HEK293 (cell line): Measurements from ENCODE around the gene ARHGAP26.

ENCODE experiments used
- CTCF ChIA-PET: fragments of 350-600 bp; formaldehyde crosslinking; extraction: SDS; loops from one replicate; lab custom pipeline; 2021; ENCODE audit warnings: antibody characterized with exemption; lab: Yijun Ruan, JAX
- POLR2A ChIA-PET: fragments of 300-600 bp; formaldehyde crosslinking; extraction: SDS; loops from one replicate; lab custom pipeline; 2020; ENCODE audit warnings: antibody characterized with exemption, inconsistent platforms; lab: Yijun Ruan, JAX
- H3K27ac ChIP-seq: fragments of 200-500 bp; sonication (Bioruptor generic); 2 replicates; pipeline ENCODE4 v1.5.1; 2014; ENCODE audit warnings: low read depth, low read length, control low read depth, inconsistent platforms; ENCODE audit errors: extremely low read depth
- H3K36me3 ChIP-seq, 2 experiments: fragments of 200-500 bp in 1 of 2; sonication (Bioruptor generic) in 1 of 2; 1 replicate in 1 of 2; 2 replicates in 1 of 2; pipeline ENCODE4 v1.5.1; 2014 to 2017; ENCODE audit warnings: inconsistent platforms in 2 of 2, low read length in 2 of 2; ENCODE audit not compliant: control insufficient read depth in 2 of 2, insufficient read depth in 1 of 2
- H3K4me1 ChIP-seq: fragments of 200-500 bp; sonication (Bioruptor generic); 2 replicates; pipeline ENCODE4 v1.5.1; 2014; ENCODE audit warnings: mild to moderate bottlenecking, low read length, inconsistent platforms; ENCODE audit not compliant: control insufficient read depth, insufficient read depth
- H3K4me3 ChIP-seq: 2 replicates; pipeline ENCODE4 v1.5.1; 2011; ENCODE audit warnings: low read depth, mild to moderate bottlenecking, control low read depth, low read length, moderate library complexity
- H3K9me3 ChIP-seq: fragments of 200-500 bp; sonication (Bioruptor generic); 2 replicates; pipeline ENCODE4 v1.5.1; 2014; ENCODE audit warnings: low read depth, low read length, inconsistent platforms; ENCODE audit not compliant: control insufficient read depth, insufficient read depth
- BCL6B ChIP-seq: fragments of 450-650 bp; formaldehyde crosslinking; IDR thresholded peaks from 2 replicates; pipeline ENCODE4 v1.5.1; 2017; ENCODE audit warnings: missing biosample characterization, missing genetic modification characterization
- OSR2 ChIP-seq: fragments of 450-650 bp; formaldehyde crosslinking; IDR thresholded peaks from 2 replicates; pipeline ENCODE4 v1.5.1; 2016; ENCODE audit warnings: missing biosample characterization, missing genetic modification characterization
- PRDM1 ChIP-seq: fragments of 450-650 bp; formaldehyde crosslinking; IDR thresholded peaks from 2 replicates; pipeline ENCODE4; 2016; ENCODE audit warnings: missing biosample characterization, missing genetic modification characterization
- PRDM6 ChIP-seq: fragments of 450-650 bp; formaldehyde crosslinking; IDR thresholded peaks from 2 replicates; pipeline ENCODE4 v1.5.1; 2017; ENCODE audit warnings: missing biosample characterization, missing genetic modification characterization
- SP2 ChIP-seq: fragments of 450-650 bp; formaldehyde crosslinking; IDR thresholded peaks from 2 replicates; pipeline ENCODE4 v1.5.1; 2016; ENCODE audit warnings: missing biosample characterization, missing genetic modification characterization
- ZFP41 ChIP-seq: fragments of 450-650 bp; formaldehyde crosslinking; IDR thresholded peaks from 2 replicates; pipeline ENCODE4 v1.5.1; 2016; ENCODE audit warnings: missing biosample characterization, missing genetic modification characterization, borderline replicate concordance
- ZIC2 ChIP-seq: fragments of 450-650 bp; formaldehyde crosslinking; IDR thresholded peaks from 2 replicates; pipeline ENCODE4 v1.5.1; 2016; ENCODE audit warnings: missing biosample characterization, missing genetic modification characterization
- ZNF10 ChIP-seq: fragments of 450-650 bp; formaldehyde crosslinking; IDR thresholded peaks from 2 replicates; pipeline ENCODE4 v1.5.1; 2017; ENCODE audit warnings: missing biosample characterization, missing genetic modification characterization
- ZNF302 ChIP-seq: fragments of 450-650 bp; formaldehyde crosslinking; IDR thresholded peaks from 2 replicates; pipeline ENCODE4 v1.5.1; 2016; ENCODE audit warnings: missing biosample characterization, missing genetic modification characterization, low read depth
- ZNF362 ChIP-seq: fragments of 450-650 bp; formaldehyde crosslinking; IDR thresholded peaks from 2 replicates; pipeline ENCODE4 v1.5.1; 2016; ENCODE audit warnings: missing biosample characterization, missing genetic modification characterization
- ZNF394 ChIP-seq: fragments of 450-650 bp; formaldehyde crosslinking; IDR thresholded peaks from 2 replicates; pipeline ENCODE4 v1.5.1; 2016; ENCODE audit warnings: missing biosample characterization, missing genetic modification characterization, mild to moderate bottlenecking, moderate library complexity, borderline replicate concordance
- ZNF488 ChIP-seq: fragments of 450-650 bp; formaldehyde crosslinking; IDR thresholded peaks from 2 replicates; pipeline ENCODE4 v1.5.1; 2016; ENCODE audit warnings: missing biosample characterization, missing genetic modification characterization
- ZNF629 ChIP-seq: fragments of 450-650 bp; formaldehyde crosslinking; IDR thresholded peaks from 2 replicates; pipeline ENCODE4 v1.5.1; 2017; ENCODE audit warnings: missing biosample characterization, missing genetic modification characterization
- ZXDB ChIP-seq: fragments of 450-650 bp; formaldehyde crosslinking; IDR thresholded peaks from 2 replicates; pipeline ENCODE4 v1.5.1; 2016; ENCODE audit warnings: missing biosample characterization, missing genetic modification characterization

The ARHGAP26 gene

GRCh38 chr5:143055596-143056338 lies 285.6 kb downstream of the ARHGAP26 start (continued):
- TF ChIP-seq ZNF488 (tag by site-specific recombination) (no peak), PRDM1 (tag by site-specific recombination) (no peak)

GRCh38 chr5:143056339-143056704 lies 286.1 kb downstream of the ARHGAP26 start:
- no peaks in the 10 kb centered on the region for H3K36me3 ChIP-seq
- H3K9me3 ChIP-seq = no peaks in the 10 kb centered on the region
- no peak overlapping the region for H3K27ac ChIP-seq
- peak; percentile 42; the same call in 1 of the 2 replicates for TF ChIP-seq ZNF394 (tag by site-specific recombination)
- TF ChIP-seq SP2 (tag by site-specific recombination) = no peak
- TF ChIP-seq ZNF10 = peak; percentile 88
- 0 out of 2 replicates have a peak, but pooled peaks have one; percentile 19 for TF ChIP-seq ZXDB (tag by site-specific recombination)
- TF ChIP-seq PRDM6 (tag by site-specific recombination) = peak; percentile 38; the same call in 1 of the 2 replicates
- peak; percentile 35 for TF ChIP-seq OSR2 (tag by site-specific recombination)
- peak; percentile 79; the same call in 1 of the 2 replicates for TF ChIP-seq ZNF362 (tag by site-specific recombination)
- TF ChIP-seq ZNF302 (tag by site-specific recombination) = no peak
- TF ChIP-seq ZNF629 (tag by site-specific recombination) = peak; percentile 58; the same call in 1 of the 2 replicates
- TF ChIP-seq ZIC2 = no peak
- H3K4me1 ChIP-seq = peaks cover 33% of the 10 kb centered on the region
- H3K4me3 ChIP-seq = no peak overlapping the region
- CTCF ChIA-PET = no interaction called here
- POLR2A ChIA-PET = interaction anchor here (0.5 kb wide), 1 partner anchor 179 kb away, joined by 4 read pairs; no protein-coding TSS in a partner anchor

- Histone ChIP-seq H3K36me3 (no peaks in the 10 kb centered on the region), H3K9me3 (no peaks in the 10 kb centered on the region), H3K4me3 (no peak overlapping the region), H3K27ac (no peak overlapping the region), H3K4me1 (peaks cover 29% of the 10 kb centered on the region)
- peak; percentile 37; the same call in 1 of the 2 replicates for TF ChIP-seq ZNF394 (tag by site-specific recombination)
- no peak for TF ChIP-seq ZFP41
- TF ChIP-seq BCL6B (tag by site-specific recombination) = no peak
- CTCF ChIA-PET = interaction anchor here (0.6 kb wide), 1 partner anchor 777 kb away, joined by 4 read pairs; no protein-coding TSS in a partner anchor
- POLR2A ChIA-PET = no interaction called here
Observed at GRCh38 chr5:143056792-143057579, 286.8 kb downstream of the ARHGAP26 start.
